Neural progenitor cell (in vitro differentiated cells): ENCODE measurements around the gene SMTN. TPM values are rescaled to one million over a fixed set of nuclear protein-coding genes. Genes with fewer than 3 reads are reported as not detected.
A peak's percentile ranks its signal among the peaks of the same experiment; 100 is the strongest.

Experiments used
- DNase-seq: peaks from one replicate; pipeline ENCODE4 v3.0.0-alpha.2; 2016; ENCODE audit warnings: low spot score
- H2AFZ ChIP-seq: fragments of 200-600 bp; sonication (generic); replicated peaks from 2 replicates; pipeline ENCODE4 v1.6.1; 2016; ENCODE audit warnings: antibody characterized with exemption
- H3F3A ChIP-seq: fragments of 200-600 bp; sonication (generic); 2 replicates; pipeline ENCODE4 v1.6.1; 2016; ENCODE audit warnings: antibody characterized with exemption, low read depth
- H3K27ac ChIP-seq: fragments of 200-600 bp; sonication (generic); 2 replicates; pipeline ENCODE4 v1.5.1; 2016; ENCODE audit warnings: mild to moderate bottlenecking
- H3K27me3 ChIP-seq: fragments of 200-600 bp; sonication (generic); 2 replicates; pipeline ENCODE4 v1.6.1; 2016; ENCODE audit warnings: mild to moderate bottlenecking, moderate library complexity
- H3K36me3 ChIP-seq: fragments of 200-600 bp; sonication (generic); 2 replicates; pipeline ENCODE4 v1.5.1; 2016
- H3K4me1 ChIP-seq: fragments of 200-600 bp; sonication (generic); 2 replicates; pipeline ENCODE4 v1.6.1; 2016; ENCODE audit warnings: mixed run types
- H3K4me2 ChIP-seq: fragments of 200-600 bp; sonication (generic); 2 replicates; pipeline ENCODE4 v1.6.1; 2016
- H3K4me3 ChIP-seq: fragments of 200-600 bp; sonication (generic); 2 replicates; pipeline ENCODE4 v1.5.1; 2016
- H3K79me2 ChIP-seq: fragments of 200-600 bp; sonication (generic); 2 replicates; pipeline ENCODE4 v1.6.1; 2016; ENCODE audit warnings: low read depth
- H3K9ac ChIP-seq: fragments of 200-600 bp; sonication (generic); 2 replicates; pipeline ENCODE4 v1.6.1; 2016
- H3K9me3 ChIP-seq: fragments of 200-600 bp; sonication (generic); 2 replicates; pipeline ENCODE4 v1.5.1; 2016; ENCODE audit warnings: low read depth
- H4K20me1 ChIP-seq: fragments of 200-600 bp; sonication (generic); 2 replicates; pipeline ENCODE4 v1.6.1; 2016; ENCODE audit warnings: low read depth
- H3K27ac Mint-ChIP-seq: 3 replicates; pipeline ENCODE4 v1.8.0; 2021; ENCODE audit warnings: mixed read lengths
- H3K27me3 Mint-ChIP-seq: 2 replicates; pipeline ENCODE4 v1.8.0; 2022; ENCODE audit warnings: low read depth, mild to moderate bottlenecking, inconsistent platforms, moderate library complexity, mixed read lengths; ENCODE audit not compliant: insufficient read depth
- H3K36me3 Mint-ChIP-seq: 3 replicates; pipeline ENCODE4 v1.8.0; 2021; ENCODE audit warnings: mixed read lengths
- H3K4me1 Mint-ChIP-seq: 3 replicates; pipeline ENCODE4 v1.8.0; 2021; ENCODE audit warnings: mixed read lengths
- H3K4me3 Mint-ChIP-seq: 3 replicates; pipeline ENCODE4 v1.8.0; 2021; ENCODE audit warnings: mild to moderate bottlenecking, moderate library complexity, mixed read lengths
- H3K9me3 Mint-ChIP-seq: 3 replicates; pipeline ENCODE4 v1.8.0; 2020; ENCODE audit warnings: mixed read lengths
- CTCF ChIP-seq: fragments of 200-600 bp; sonication (generic); IDR thresholded peaks from 2 replicates; pipeline ENCODE4 v1.5.1; 2017; ENCODE audit warnings: antibody characterized with exemption, mild to moderate bottlenecking
- EZH2 ChIP-seq: fragments of 200-600 bp; sonication (generic); IDR thresholded peaks from 2 replicates; pipeline ENCODE4 v1.6.1; 2017; ENCODE audit warnings: antibody characterized with exemption, mild to moderate bottlenecking, moderate library complexity
- EZH2phosphoT487 ChIP-seq: fragments of 200-600 bp; sonication (generic); IDR thresholded peaks from 2 replicates; pipeline ENCODE4 v1.6.1; 2017; ENCODE audit warnings: antibody characterized with exemption
- total RNA-seq: library from RNA; depleted of rRNA; stranded (reverse); fragments of >200 nt; gene quantifications from 2 replicates; pipeline ENCODE4 v1.2.3, GENCODE V29; 2015; ENCODE audit warnings: low replicate concordance

The SMTN gene
- total RNA-seq, 1 donor from 2014 or later: 14.1 TPM

- H3K4me1 Mint-ChIP-seq: peaks cover 9% of the 10 kb centered on the region
- H3K9me3 ChIP-seq: no peaks in the 10 kb centered on the region
- no peaks in the 10 kb centered on the region for H3K27me3 ChIP-seq
- no peaks in the 10 kb centered on the region for H3K36me3 Mint-ChIP-seq
- H2AFZ ChIP-seq: peak overlapping the region; percentile 96
- peak overlapping the region; percentile 23 for H3K27ac ChIP-seq
- H3F3A ChIP-seq: peaks cover 5% of the 10 kb centered on the region
- no peaks in the 10 kb centered on the region for H3K79me2 ChIP-seq
- peaks cover 17% of the 10 kb centered on the region for H3K27me3 Mint-ChIP-seq
- peak; percentile 16 for DNase-seq
- H3K4me1 ChIP-seq: peaks cover 17% of the 10 kb centered on the region
- no peak overlapping the region for H3K4me3 ChIP-seq
- H3K4me2 ChIP-seq: peak overlapping the region; percentile 27
- H3K36me3 ChIP-seq: no peaks in the 10 kb centered on the region
- TF ChIP-seq EZH2phosphoT487: no peak
- TF ChIP-seq EZH2: no peak
- TF ChIP-seq CTCF: no peak
- no peaks in the 10 kb centered on the region for H4K20me1 ChIP-seq
- H3K9ac ChIP-seq: no peak overlapping the region
- peak overlapping the region; percentile 81 for H3K27ac Mint-ChIP-seq
- no peak overlapping the region for H3K4me3 Mint-ChIP-seq
- peaks cover 6% of the 10 kb centered on the region for H3K9me3 Mint-ChIP-seq
Measured at GRCh38 chr22:31045900-31046538, 35.1 kb upstream of the SMTN start.

GRCh38 chr22:31046539-31047226 lies 34.4 kb upstream of the SMTN start:
- Histone ChIP-seq H3K9me3 (no peaks in the 10 kb centered on the region), H3K36me3 (no peaks in the 10 kb centered on the region), H3K9ac (no peak overlapping the region), H4K20me1 (no peaks in the 10 kb centered on the region), H3F3A (peaks cover 5% of the 10 kb centered on the region), H3K4me3 (no peak overlapping the region), H3K27ac (peak overlapping the region; percentile 23), H3K79me2 (no peaks in the 10 kb centered on the region), H3K27me3 (no peaks in the 10 kb centered on the region), H3K4me2 (peak overlapping the region; percentile 27), H3K4me1 (peaks cover 17% of the 10 kb centered on the region), H2AFZ (peak overlapping the region; percentile 96)
- no peaks in the 10 kb centered on the region for H3K36me3 Mint-ChIP-seq
- no peak for DNase-seq
- H3K27ac Mint-ChIP-seq: peak overlapping the region; percentile 53
- H3K4me1 Mint-ChIP-seq: peaks cover 9% of the 10 kb centered on the region
- TF ChIP-seq EZH2phosphoT487: no peak
- TF ChIP-seq CTCF: no peak
- no peak for TF ChIP-seq EZH2
- H3K4me3 Mint-ChIP-seq: no peak overlapping the region
- peaks cover 17% of the 10 kb centered on the region for H3K27me3 Mint-ChIP-seq
- H3K9me3 Mint-ChIP-seq: peaks cover 6% of the 10 kb centered on the region

GRCh38 chr22:31048570-31048969 lies 32.5 kb upstream of the SMTN start:
- no peaks in the 10 kb centered on the region for H3K79me2 ChIP-seq
- Mint-ChIP-seq H3K4me3 (no peak overlapping the region), H3K4me1 (peaks cover 9% of the 10 kb centered on the region), H3K9me3 (peaks cover 6% of the 10 kb centered on the region), H3K27me3 (peaks cover 16% of the 10 kb centered on the region), H3K27ac (no peak overlapping the region), H3K36me3 (no peaks in the 10 kb centered on the region)
- H3F3A ChIP-seq: peaks cover 5% of the 10 kb centered on the region
- H3K27ac ChIP-seq: no peak overlapping the region
- peaks cover 17% of the 10 kb centered on the region for H3K4me1 ChIP-seq
- no peak for TF ChIP-seq EZH2
- no peak for TF ChIP-seq EZH2phosphoT487
- TF ChIP-seq CTCF: no peak
- H3K9me3 ChIP-seq: no peaks in the 10 kb centered on the region
- no peak overlapping the region for H3K4me3 ChIP-seq
- H3K36me3 ChIP-seq: no peaks in the 10 kb centered on the region
- H2AFZ ChIP-seq: no peak overlapping the region
- DNase-seq: no peak
- H3K9ac ChIP-seq: no peak overlapping the region
- no peaks in the 10 kb centered on the region for H4K20me1 ChIP-seq
- no peak overlapping the region for H3K4me2 ChIP-seq
- no peaks in the 10 kb centered on the region for H3K27me3 ChIP-seq
